B cell (primary cell): ENCODE measurements around the gene VTI1A. TPM values are rescaled to one million over a fixed set of nuclear protein-coding genes. Genes with fewer than 3 reads are reported as not detected.

Experiments used
- ATAC-seq: fragments of 200-7000 bp; cut with Tn5 transposase; one replicate; pipeline ENCODE4 v1.10.0; 2021; ENCODE audit warnings: low read depth, mild to moderate bottlenecking, moderate number of reproducible peaks, moderate library complexity
- CTCF ChIA-PET: fragments of 350-600 bp; sonication (Branson Sonifier 250); formaldehyde crosslinking; loops from one replicate; lab custom pipeline; 2021; ENCODE audit warnings: antibody characterized with exemption, inconsistent platforms; lab: Charles Lee
- POLR2A ChIA-PET: fragments of 350-600 bp; sonication (Branson Sonifier 250); formaldehyde crosslinking; loops from one replicate; lab custom pipeline; 2021; ENCODE audit warnings: antibody characterized with exemption; lab: Charles Lee
- DNase-seq: peaks from one replicate; pipeline ENCODE4 v3.0.0; 2013
- H2AFZ ChIP-seq: 2 replicates; pipeline ENCODE4 v1.6.1; 2012; ENCODE audit warnings: mild to moderate bottlenecking, low read depth, low read length; ENCODE audit not compliant: insufficient read depth, poor library complexity, severe bottlenecking
- H3K27ac ChIP-seq, 2 donors: 1 replicate in 1 of 2; 2 replicates in 1 of 2; pipeline ENCODE4 v1.5.1; 2012 to 2013; ENCODE audit warnings: low read length in 2 of 2, mild to moderate bottlenecking in 2 of 2, moderate library complexity in 1 of 2
- H3K27me3 ChIP-seq, 4 experiments: fragments of 200-600 bp in 1 of 4; sonication (generic) in 1 of 4; replicated peaks in 1 of 4; 1 replicate in 2 of 4; 2 replicates in 2 of 4; pipeline versions ENCODE4 v1.6.1 to v1.7.0; 2013 to 2016; ENCODE audit warnings: low read length in 3 of 4, mild to moderate bottlenecking in 2 of 4, mixed read lengths in 1 of 4, moderate library complexity in 1 of 4; ENCODE audit not compliant: insufficient read depth in 4 of 4, control insufficient read depth in 3 of 4; ENCODE audit errors: control extremely low read depth in 1 of 4
- H3K36me3 ChIP-seq, 2 experiments: replicated peaks in 1 of 2; 1 replicate in 1 of 2; 2 replicates in 1 of 2; pipeline versions ENCODE4 v1.6.1 to v1.7.1; 2013; ENCODE audit warnings: low read length in 1 of 2; ENCODE audit not compliant: insufficient read depth in 2 of 2, control insufficient read depth in 1 of 2; ENCODE audit errors: control extremely low read depth in 1 of 2, extremely low read depth in 1 of 2
- H3K4me1 ChIP-seq, 2 donors: fragments of 200-600 bp in 1 of 2; sonication (generic) in 1 of 2; 1 replicate in 1 of 2; 2 replicates in 1 of 2; pipeline versions ENCODE4 v1.5.1 to v1.6.1; 2013 to 2017; ENCODE audit warnings: low read length in 2 of 2; ENCODE audit not compliant: control insufficient read depth in 2 of 2, insufficient read depth in 2 of 2
- H3K4me2 ChIP-seq: replicated peaks from 2 replicates; pipeline ENCODE3; 2012; ENCODE audit warnings: mild to moderate bottlenecking, low read depth, low read length; ENCODE audit not compliant: poor library complexity, severe bottlenecking
- H3K4me3 ChIP-seq, 5 experiments: fragments of 200-600 bp in 1 of 5; sonication (generic) in 1 of 5; 1 replicate in 3 of 5; 2 replicates in 2 of 5; pipeline versions ENCODE4 v1.5.1 to v1.7.0; 2011 to 2016; ENCODE audit warnings: low read length in 4 of 5, mild to moderate bottlenecking in 4 of 5, low read depth in 2 of 5, control low read depth in 1 of 5, moderate library complexity in 1 of 5; ENCODE audit not compliant: insufficient read depth in 1 of 5; ENCODE audit errors: control extremely low read depth in 1 of 5, extremely low read depth in 1 of 5
- H3K79me2 ChIP-seq: fragments of 200-600 bp; sonication (generic); one replicate; pipeline ENCODE4 v1.6.0; 2016; ENCODE audit warnings: low read length; ENCODE audit not compliant: control insufficient read depth, insufficient read depth
- H3K9ac ChIP-seq: fragments of 200-600 bp; sonication (generic); 2 replicates; pipeline ENCODE4 v1.6.1; 2017; ENCODE audit warnings: mild to moderate bottlenecking, low read length, moderate library complexity
- H3K9me3 ChIP-seq, 3 donors: one replicate each; pipeline versions ENCODE4 v1.6.1 to v1.7.1; 2013; ENCODE audit warnings: low read length in 2 of 3; ENCODE audit not compliant: control insufficient read depth in 2 of 3, insufficient read depth in 1 of 3; ENCODE audit errors: control extremely low read depth in 1 of 3
- H4K20me1 ChIP-seq: 2 replicates; pipeline ENCODE4 v1.6.0; 2012; ENCODE audit warnings: mild to moderate bottlenecking, low read length; ENCODE audit not compliant: insufficient read depth, control insufficient read depth, poor library complexity, severe bottlenecking
- H3K27ac Mint-ChIP-seq: one replicate; pipeline ENCODE4 v1.8.0; 2021; ENCODE audit warnings: mixed read lengths
- H3K27me3 Mint-ChIP-seq: one replicate; pipeline ENCODE4 v1.8.0; 2021; ENCODE audit warnings: mixed read lengths
- H3K4me1 Mint-ChIP-seq: one replicate; pipeline ENCODE4 v1.8.0; 2021; ENCODE audit warnings: mixed read lengths
- H3K4me3 Mint-ChIP-seq: one replicate; pipeline ENCODE4 v1.8.0; 2021; ENCODE audit warnings: mixed read lengths
- H3K9me3 Mint-ChIP-seq: one replicate; pipeline ENCODE4 v1.8.0; 2022; ENCODE audit warnings: mixed read lengths; ENCODE audit not compliant: insufficient read depth
- CTCF ChIP-seq: fragments of 200-600 bp; IDR thresholded peaks from one replicate; pipeline ENCODE4 v1.8.0; 2022; ENCODE audit warnings: antibody characterized with exemption, mild to moderate bottlenecking
- EZH2 ChIP-seq: IDR thresholded peaks from 2 replicates; pipeline ENCODE4 v1.6.1; 2012; ENCODE audit warnings: borderline replicate concordance, low read depth, mild to moderate bottlenecking, moderate library complexity, low read length; ENCODE audit not compliant: insufficient read depth, poor library complexity, severe bottlenecking
- WGBS: methylation state at CpG from one replicate; pipeline ENCODE4 v1.1.5; 2013; ENCODE audit warnings: missing lambda C conversion rate; ENCODE audit not compliant: insufficient coverage; 5-methylcytosine and 5-hydroxymethylcytosine counted together
- intact Hi-C: fragments of 100-400 bp; cut with micrococcal nuclease; formaldehyde crosslinking; loops from one replicate; pipeline ENCODE4 v1.10.0; 2022
- polyA plus RNA-seq: library from polyadenylated mRNA; depleted of rRNA; stranded (reverse); fragments of >200 nt; gene quantifications from 2 replicates; pipeline ENCODE4 v1.2.3, GENCODE V29; 2012
- total RNA-seq, 2 donors: library from RNA; stranded (reverse); fragments of 120-200 nt in 1 of 2; gene quantifications; 1 replicate in 1 of 2; 2 replicates in 1 of 2; pipeline versions ENCODE4 v1.2.3 to v1.2.4, GENCODE V29; 2013 to 2022

VTI1A gene
- total and polyA plus RNA-seq, 2 donors (not counting 1 experiment from before 2014, with no cell fraction given): 20.0 to 84.1 TPM

- Histone ChIP-seq H2AFZ (no peak overlapping the region), H3K36me3 (no peaks in the 10 kb centered on the region), H3K79me2 (no peaks in the 10 kb centered on the region), H3K9ac (no peak overlapping the region), H3K27ac (no peak overlapping the region), H3K4me2 (no peak overlapping the region), H4K20me1 (no peaks in the 10 kb centered on the region), H3K27me3 (no peaks in the 10 kb centered on the region), H3K9me3 (no peaks in the 10 kb centered on the region), H3K4me3 (no peak overlapping the region), H3K4me1 (no peaks in the 10 kb centered on the region)
- intact Hi-C loops: loop anchor here (5.0 kb wide), 1 partner anchor 1452 kb away; no protein-coding TSS in a partner anchor
- Mint-ChIP-seq H3K27ac (no peak overlapping the region), H3K27me3 (no peaks in the 10 kb centered on the region), H3K4me1 (no peaks in the 10 kb centered on the region), H3K4me3 (no peak overlapping the region), H3K9me3 (no peaks in the 10 kb centered on the region)
- ChIA-PET CTCF (no interaction called here), POLR2A (no interaction called here)
- no peak for DNase-seq
- no peak for ATAC-seq
- 100% methylated on average over 1 of the region's 1 CpG for WGBS
- no peak for TF ChIP-seq EZH2
- TF ChIP-seq CTCF: no peak
Observed at GRCh38 chr10:112774210-112774609, 327.2 kb downstream of the VTI1A start.

- ChIA-PET CTCF (no interaction called here), POLR2A (no interaction called here)
- H3K4me1 ChIP-seq: no peaks in the 10 kb centered on the region
- H3K36me3 ChIP-seq: no peaks in the 10 kb centered on the region
- no peak overlapping the region for H3K27ac Mint-ChIP-seq
- H3K27me3 Mint-ChIP-seq: no peaks in the 10 kb centered on the region
- ATAC-seq: no peak
- H3K9ac ChIP-seq: no peak overlapping the region
- H3K9me3 Mint-ChIP-seq: no peaks in the 10 kb centered on the region
- H3K79me2 ChIP-seq: no peaks in the 10 kb centered on the region
- H3K4me3 Mint-ChIP-seq: no peak overlapping the region
- H2AFZ ChIP-seq: no peak overlapping the region
- no peaks in the 10 kb centered on the region for H3K4me1 Mint-ChIP-seq
- WGBS: 100% methylated on average over 5 of the region's 10 CpGs
- no peaks in the 10 kb centered on the region for H3K27me3 ChIP-seq
- no peaks in the 10 kb centered on the region for H4K20me1 ChIP-seq
- no peak overlapping the region for H3K27ac ChIP-seq
- intact Hi-C loops: loop anchor here (5.0 kb wide), 1 partner anchor 1452 kb away; no protein-coding TSS in a partner anchor
- no peak overlapping the region for H3K4me2 ChIP-seq
- H3K9me3 ChIP-seq: no peaks in the 10 kb centered on the region
- H3K4me3 ChIP-seq: no peak overlapping the region
- TF ChIP-seq CTCF: no peak
- TF ChIP-seq EZH2: no peak
- no peak for DNase-seq
Observed at GRCh38 chr10:112774798-112775197, 327.8 kb downstream of the VTI1A start.
